ENCODE data around the gene C9orf152. TPM values are rescaled to one million over a fixed set of nuclear protein-coding genes. Genes with fewer than 3 reads are reported as not detected.
A peak's percentile ranks its signal among the peaks of the same experiment; 100 is the strongest.

The C9orf152 gene
- total RNA-seq, 1 donor from 2014 or later: not detected

GRCh38 chr9:110183208-110184145, 24.5 kb downstream of the C9orf152 start:
- no peaks in the 10 kb centered on the region for H3K27me3 ChIP-seq (ENCODE audit: control insufficient read depth, insufficient read depth, low read length)
- peak; percentile 76 for TF ChIP-seq CTCF (IDR thresholded peaks at IDR 0.05; ENCODE audit: insufficient read depth, low read length, poor library complexity, severe bottlenecking)
- DNase-seq (ENCODE audit: low read depth): no peak
- no peaks in the 10 kb centered on the region for H3K36me3 ChIP-seq (ENCODE audit: control insufficient read depth, insufficient read depth, low read length)
- H3K4me3 ChIP-seq (ENCODE audit: low read depth, low read length): no peak overlapping the region

GRCh38 chr9:110180511-110181434, 27.2 kb downstream of the C9orf152 start:
- no peak for DNase-seq (ENCODE audit: low read depth)
- TF ChIP-seq CTCF (IDR thresholded peaks at IDR 0.05; ENCODE audit: insufficient read depth, low read length, poor library complexity, severe bottlenecking): no peak
- no peak overlapping the region for H3K4me3 ChIP-seq (ENCODE audit: low read depth, low read length)
- no peaks in the 10 kb centered on the region for H3K36me3 ChIP-seq (ENCODE audit: control insufficient read depth, insufficient read depth, low read length)
- H3K27me3 ChIP-seq (ENCODE audit: control insufficient read depth, insufficient read depth, low read length): no peaks in the 10 kb centered on the region

GRCh38 chr9:110179734-110180133, 28.2 kb downstream of the C9orf152 start:
- H3K36me3 ChIP-seq (ENCODE audit: control insufficient read depth, insufficient read depth, low read length): no peaks in the 10 kb centered on the region
- TF ChIP-seq CTCF (IDR thresholded peaks at IDR 0.05; ENCODE audit: insufficient read depth, low read length, poor library complexity, severe bottlenecking): no peak
- no peak overlapping the region for H3K4me3 ChIP-seq (ENCODE audit: low read depth, low read length)
- peak; percentile 57 for DNase-seq (ENCODE audit: low read depth)
- no peaks in the 10 kb centered on the region for H3K27me3 ChIP-seq (ENCODE audit: control insufficient read depth, insufficient read depth, low read length)

- no peak for DNase-seq (ENCODE audit: low read depth)
- no peaks in the 10 kb centered on the region for H3K36me3 ChIP-seq (ENCODE audit: control insufficient read depth, insufficient read depth, low read length)
- no peak overlapping the region for H3K4me3 ChIP-seq (ENCODE audit: low read depth, low read length)
- no peaks in the 10 kb centered on the region for H3K27me3 ChIP-seq (ENCODE audit: control insufficient read depth, insufficient read depth, low read length)
- no peak for TF ChIP-seq CTCF (IDR thresholded peaks at IDR 0.05; ENCODE audit: insufficient read depth, low read length, poor library complexity, severe bottlenecking)
These were observed 29.7 kb downstream of the C9orf152 start for GRCh38 chr9:110178281-110178680.

GRCh38 chr9:110175275-110175968, 32.5 kb downstream of the C9orf152 start:
- DNase-seq (ENCODE audit: low read depth): no peak
- Histone ChIP-seq H3K36me3 (ENCODE audit: control insufficient read depth, insufficient read depth, low read length) (no peaks in the 10 kb centered on the region), H3K27me3 (ENCODE audit: control insufficient read depth, insufficient read depth, low read length) (no peaks in the 10 kb centered on the region), H3K4me3 (ENCODE audit: low read depth, low read length) (no peak overlapping the region)
- no peak for TF ChIP-seq CTCF (IDR thresholded peaks at IDR 0.05; ENCODE audit: insufficient read depth, low read length, poor library complexity, severe bottlenecking)

Data from kidney epithelial cell (primary cell).